GM21515 (cell line): ENCODE measurements around the gene SAPCD1.
"Not testable (repeated sequence)": the region's sequence is repeated elsewhere in the genome, so short reads cannot be mapped to it uniquely, and the experiment has no call there.

Source experiments
- ATAC-seq: cut with Tn5 transposase; IDR thresholded peaks from one replicate; pipeline ENCODE4 v1.9.1; 2021; ENCODE audit not compliant: unreplicated experiment

Gene SAPCD1

DNA sequence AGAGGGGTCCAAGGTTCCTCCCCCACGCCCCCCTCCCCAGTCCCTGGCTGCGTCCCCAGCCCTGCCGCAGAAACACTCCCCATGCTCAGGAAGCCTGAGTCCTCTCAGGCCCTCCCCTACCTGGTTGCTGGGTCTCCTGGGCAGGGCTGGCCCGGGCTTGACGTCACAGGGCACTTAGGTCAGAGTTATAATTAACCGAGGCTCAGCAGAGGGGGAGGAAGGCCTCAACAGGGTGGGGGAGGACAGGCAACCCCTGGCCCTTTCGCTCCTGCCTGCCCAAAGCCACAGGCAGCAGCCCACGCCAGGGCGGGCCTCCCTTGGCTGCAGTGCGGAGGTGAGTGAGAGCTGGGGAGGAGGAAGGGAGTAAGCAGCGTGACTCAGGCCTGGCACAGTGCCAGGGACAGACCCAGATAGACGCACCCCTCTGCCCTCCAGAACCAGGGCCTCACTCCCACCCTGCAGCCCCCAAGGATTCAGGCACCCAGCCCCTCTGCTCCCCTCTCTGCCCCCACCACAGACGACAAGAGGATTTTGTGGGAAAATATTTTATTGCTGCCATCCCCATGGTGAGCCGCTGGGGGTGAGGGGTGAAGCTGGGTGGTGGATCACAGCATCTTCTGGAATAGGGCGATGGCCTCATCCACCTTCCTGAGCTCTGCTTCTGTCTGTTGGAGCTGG is 14.7 kb downstream of the SAPCD1 start, which contains the start of gene VWA7:
Gene VWA7 (minus strand): TSS at position 340 of the 678 bp plus-strand sequence. CDS start 549 bp downstream, outside the sequence.
- ATAC-seq = no peak

DNA sequence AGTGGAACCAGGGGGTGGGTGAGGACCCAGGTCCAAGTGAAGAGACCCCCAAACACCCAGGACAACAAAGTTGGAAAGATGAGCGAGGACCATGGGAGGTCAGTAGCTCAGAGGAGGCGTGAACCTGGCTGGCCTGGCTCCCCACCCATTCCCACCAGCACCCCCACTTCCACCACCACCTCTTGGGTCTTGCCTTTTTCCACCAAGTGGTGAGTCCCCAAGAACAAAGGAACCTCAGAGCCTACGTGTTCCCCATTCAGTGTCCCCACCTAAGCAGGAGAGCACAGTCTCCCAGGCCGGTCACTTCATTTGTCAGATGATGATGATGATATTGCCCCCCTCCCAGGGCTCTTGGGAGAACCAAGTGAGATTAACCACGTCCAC is 15.2 kb downstream of the SAPCD1 start:
- ATAC-seq = no peak

DNA sequence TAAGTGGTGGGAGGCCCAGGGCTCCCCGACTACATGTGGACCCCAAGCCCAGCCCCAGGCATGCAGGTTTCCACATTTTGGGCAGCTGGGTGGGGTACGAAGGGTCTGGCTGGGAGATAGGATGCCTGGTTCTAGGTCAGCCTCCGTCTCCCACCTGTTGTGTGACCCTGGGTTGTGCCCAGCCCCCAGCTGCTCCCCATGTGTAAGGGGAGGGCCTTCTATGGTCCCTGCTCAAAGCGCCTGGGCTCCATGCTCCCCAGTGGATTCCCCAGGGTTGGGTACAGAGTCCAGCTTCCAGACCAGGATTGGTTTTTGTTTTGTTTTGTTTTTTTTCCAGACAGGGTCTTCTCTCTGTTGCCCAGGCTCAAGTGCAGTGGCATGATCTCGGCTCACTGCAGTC is 15.7 kb downstream of the SAPCD1 start:
- no peak for ATAC-seq

- ATAC-seq = no peak
Observed at GRCh38 chr6:31778999-31779885, 16.8 kb downstream of the SAPCD1 start.

DNA sequence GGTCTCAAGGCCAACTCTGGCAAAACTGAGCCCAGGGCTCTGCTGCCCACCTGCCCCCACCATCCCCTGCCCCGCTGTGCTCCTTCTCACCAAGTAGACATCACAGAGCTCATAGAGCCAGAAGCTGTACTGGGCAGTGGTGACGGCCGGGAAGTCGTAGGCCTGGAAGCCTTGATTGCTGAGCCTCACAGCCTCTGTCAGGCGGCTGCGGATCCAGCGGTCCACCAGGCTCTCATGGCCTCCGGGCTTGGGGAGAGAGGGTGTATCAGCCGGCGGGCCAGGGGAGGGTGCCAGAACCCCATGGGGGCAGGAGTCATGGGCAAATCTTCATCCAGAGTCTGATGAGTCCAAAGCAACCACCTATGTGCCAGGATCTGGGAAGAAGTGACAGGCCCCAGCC is 17.5 kb downstream of the SAPCD1 start:
- ATAC-seq = no peak

DNA sequence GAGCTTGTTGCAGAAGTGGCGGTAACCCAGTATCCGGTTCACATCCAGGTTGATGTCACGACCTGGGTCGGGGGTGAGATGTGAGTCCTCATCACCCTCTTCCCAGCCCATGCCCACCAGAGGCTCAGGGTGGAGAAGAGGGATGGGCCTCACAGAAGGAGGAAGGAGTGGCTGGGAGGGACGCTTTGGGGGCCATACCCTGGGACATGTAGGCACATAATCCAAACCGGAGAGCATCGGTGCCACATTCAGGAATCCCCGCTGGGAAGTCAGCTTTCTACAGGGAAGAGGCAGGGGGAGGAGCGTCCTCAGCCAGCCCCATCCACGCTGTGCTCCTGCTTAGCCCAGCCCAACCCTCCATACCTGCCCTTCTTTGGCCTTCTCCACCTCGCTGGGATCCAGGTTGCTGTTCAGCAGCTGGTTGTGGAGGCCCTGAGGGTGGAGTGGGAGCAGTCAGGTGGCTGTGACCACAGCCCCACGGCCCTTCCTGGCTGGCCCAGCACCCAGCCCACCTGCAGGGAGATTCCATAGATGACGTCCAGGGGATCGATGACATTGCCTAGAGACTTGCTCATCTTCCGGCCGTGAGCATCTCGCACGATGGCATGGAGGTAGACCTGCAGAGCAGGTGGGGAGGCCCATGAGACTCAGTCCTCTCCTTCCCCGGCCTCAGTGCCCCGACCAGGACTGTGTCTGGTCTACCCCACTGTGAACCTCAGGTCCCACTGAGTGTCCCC is 18.2 kb downstream of the SAPCD1 start:
- no peak for ATAC-seq

DNA sequence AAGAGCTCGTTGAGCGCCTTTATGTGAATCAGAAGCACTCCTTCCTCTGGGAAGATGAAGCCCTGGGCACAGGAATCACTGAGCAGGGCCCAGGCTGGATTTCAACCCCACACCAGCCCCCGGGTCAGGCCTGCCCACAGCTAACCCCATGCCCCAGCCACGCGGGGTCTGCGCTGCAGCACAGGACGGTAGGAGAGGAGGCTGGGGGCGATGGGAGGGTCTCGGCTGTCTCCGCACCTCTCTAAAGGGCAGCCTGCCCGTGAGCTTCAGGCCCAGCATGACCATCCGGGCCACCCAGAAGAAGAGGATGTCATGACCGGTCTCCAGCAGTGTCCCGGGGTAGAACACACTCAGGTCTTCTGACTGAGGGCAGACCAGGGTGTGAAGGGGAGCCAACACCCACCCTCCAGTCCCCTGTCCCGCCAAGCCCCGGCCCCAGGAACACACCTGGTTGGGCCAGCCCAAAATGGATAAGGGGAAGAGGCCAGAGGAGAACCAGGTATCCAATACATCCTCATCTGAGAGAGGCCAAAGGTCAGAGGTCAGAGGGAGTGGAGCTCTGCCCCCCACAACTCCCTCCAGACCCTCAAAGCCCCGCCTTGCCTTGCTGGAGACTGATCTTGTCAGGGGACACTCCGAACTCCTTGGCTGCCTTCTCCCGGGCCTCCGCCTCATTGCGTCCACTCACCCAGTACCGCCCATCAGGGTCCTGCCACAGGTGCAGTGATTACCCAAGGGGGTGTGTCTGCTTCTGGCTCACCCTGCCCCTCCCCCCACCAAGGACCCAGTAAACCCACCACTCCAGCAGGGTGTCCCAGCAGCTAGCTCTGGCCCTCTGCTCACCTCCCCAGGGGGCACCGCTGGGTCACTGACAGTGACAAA is 19.0 kb downstream of the SAPCD1 start:
- ATAC-seq = no peak

DNA sequence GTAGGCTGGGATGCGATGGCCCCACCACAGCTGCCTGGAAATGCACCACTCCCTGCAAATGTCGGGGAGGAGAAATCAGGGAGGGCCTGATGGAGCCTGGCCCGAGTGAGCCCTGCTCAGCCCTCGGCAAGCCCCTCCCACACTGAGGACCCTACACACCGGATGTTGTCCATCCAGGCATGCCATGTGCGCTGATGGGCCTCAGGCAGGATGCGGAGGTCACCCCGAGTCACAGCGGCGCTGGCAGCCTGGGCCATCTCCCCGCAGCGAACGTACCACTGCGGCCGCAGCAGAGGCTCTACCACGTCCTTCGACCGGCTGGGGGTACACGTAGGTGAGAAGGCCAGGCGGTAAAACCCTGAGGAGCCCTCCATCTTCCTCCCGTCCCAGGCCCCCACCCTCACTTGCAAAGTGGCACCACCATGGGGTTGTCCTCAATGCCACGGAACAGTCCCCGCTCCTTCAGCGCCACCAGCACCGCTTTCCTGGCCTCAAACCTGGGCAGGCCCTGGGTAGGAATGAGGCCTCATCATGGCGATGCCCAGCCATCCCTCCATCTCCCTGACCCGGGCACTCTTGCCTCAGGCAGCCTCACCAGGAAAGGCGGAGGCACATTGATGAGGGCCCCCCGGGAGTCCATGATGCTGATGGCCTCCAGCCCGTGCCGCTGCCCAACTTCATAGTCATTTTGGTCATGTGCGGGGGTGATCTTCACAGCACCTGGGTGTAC is 19.8 kb downstream of the SAPCD1 start:
- ATAC-seq = no peak

DNA sequence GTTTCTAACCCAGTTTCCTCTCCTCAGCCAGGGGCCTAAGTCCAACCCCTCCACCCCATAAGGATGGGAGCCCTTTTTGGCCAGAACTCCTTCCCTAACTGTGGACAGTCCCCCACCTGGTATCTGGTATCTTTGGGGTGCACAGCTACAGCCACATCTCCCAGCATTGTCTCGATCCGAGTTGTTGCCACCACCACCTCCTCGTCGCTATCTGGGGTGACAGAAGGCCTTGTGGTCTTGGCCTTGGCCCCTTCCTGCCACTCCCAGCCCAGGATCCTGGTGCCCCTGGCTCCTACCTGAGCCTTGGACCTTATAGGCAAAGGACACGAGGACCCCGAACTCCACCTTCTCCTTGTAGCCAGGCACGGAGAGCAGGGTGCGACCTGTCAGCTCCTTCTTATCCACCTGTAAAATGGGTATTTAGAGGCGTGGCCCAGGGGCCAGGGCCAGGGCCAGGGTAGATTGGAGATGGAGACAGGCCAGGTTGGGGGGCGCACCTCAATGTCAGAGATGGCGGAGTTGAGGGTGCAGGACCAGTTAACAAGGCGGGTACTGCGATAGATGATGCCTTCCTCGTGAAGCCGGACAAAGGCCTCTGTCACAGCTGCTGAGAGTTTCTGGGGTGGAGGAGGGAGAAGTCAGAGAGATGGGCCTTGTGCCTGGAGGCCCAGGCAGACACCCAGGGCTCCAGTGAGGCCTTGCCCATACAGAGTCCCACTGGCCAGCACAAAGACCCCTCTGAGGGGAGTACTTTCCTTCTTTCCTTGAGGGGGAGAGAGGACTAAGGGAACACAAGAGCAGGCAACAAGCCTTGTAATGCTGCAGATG is 21.9 kb downstream of the SAPCD1 start:
- no peak for ATAC-seq

DNA sequence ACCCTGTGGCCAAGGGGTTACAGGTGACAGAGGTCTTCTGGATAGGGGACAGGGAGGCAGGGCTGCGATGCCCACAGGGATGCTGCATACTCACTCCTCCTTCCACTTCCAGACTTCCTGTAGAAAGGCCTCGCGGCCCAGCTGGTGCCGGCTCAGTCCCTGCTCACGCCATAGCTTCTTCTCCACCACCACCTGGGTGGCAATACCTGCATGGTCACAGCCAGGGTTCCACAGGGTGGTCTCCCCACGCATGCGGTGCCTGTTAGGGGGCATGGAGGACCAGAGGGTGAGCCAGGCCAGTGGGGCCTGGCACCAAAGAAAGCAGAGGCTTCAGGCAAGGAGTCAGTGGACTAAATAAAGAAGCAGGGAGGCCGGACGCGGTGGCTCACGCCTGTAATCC is 23.0 kb downstream of the SAPCD1 start:
- no peak for ATAC-seq

DNA sequence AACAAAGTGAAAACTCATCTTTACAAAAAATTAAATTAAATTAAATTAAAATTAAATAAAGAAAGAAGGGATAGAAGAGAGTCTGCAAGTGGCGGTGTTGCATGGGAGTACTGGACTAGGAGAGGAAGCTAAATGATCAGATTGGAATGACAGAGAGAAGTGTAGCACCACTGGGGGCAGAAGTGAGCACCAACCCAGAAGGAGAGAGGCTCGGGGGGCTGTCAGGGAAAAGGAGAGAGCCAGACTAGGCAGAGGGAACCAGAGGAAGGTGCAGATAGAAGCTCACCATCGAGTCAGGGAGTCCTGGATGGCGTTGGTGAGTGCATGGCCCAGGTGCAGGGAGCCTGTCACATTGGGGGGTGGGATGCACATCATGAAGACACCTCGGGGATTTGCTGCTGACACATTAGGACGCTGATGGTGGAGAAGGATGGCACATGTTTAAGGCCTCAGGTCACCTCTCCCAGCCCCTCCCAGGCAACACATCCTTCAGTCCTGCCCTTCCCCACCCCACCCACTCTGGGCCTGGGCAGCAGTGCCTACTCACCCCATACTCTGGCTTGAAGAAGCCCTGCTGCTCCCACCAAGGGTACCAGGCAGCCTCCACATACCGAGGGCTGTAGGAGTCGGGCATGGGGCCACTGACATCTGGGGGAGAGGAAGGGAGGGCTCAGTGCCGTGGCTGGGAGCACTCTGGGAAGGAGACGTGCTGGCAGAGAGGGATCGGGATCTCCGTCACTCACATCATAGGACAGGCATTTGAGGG is 29.1 kb downstream of the SAPCD1 start:
- no peak for ATAC-seq

DNA sequence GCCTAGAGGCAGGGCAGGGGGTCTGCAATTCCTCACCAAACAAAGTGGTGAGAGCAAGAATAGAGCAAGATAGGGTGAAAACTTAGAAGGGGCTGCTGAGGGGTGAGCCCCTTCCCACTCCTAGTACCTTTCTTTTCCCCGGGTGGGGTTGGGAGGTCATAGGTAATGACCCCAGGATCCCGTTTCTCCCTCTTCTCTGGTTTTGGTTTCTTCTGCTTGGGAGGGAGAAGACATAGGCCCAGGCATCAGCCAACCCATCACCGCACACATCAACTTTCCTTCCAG is 29.6 kb downstream of the SAPCD1 start:
- no peak for ATAC-seq

- no peak for ATAC-seq
Observed at GRCh38 chr6:31792761-31793171, 30.3 kb downstream of the SAPCD1 start.

DNA sequence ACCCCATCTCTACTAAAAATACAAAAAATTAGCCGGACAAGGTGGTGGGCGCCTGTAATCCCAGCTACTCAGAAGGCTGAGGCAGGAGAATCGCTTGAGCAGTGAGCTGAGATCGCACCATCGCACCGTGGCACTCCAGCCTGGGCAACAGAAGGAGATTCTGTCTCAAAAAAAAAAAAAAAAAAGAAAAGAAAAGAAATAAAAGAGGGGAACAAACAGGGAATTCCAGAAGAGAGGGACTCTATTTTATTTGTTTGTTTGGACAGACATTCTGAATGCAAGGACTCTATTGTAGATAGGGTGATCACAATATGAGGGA is 31.4 kb downstream of the SAPCD1 start:
- ATAC-seq = not testable (repeated sequence)

DNA sequence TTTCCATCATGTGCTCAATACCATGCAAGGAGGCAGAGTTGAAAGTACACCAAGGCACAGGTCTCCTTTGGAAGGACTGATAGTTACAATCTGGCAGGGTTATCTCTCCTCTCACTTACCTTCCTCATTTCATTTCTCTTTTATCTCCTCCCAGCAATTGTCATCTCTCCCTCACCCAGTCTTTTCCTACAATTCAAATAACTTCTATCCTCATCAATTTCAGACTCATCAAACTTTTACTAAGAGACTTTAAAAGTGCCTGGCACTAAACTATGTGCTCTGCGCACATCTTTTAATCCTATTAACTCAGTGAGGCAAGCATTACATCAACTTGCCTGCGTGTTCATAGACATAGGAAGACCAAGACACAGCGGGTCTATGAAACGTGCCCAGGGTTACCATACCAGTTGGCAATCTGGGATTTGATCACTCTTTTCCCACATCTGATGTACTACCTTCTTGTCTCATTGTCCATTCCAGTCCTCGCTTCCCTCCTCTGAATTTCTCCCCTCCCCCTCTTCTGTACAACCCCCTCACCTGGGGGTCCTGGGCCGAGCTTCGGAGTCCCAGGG is 31.9 kb downstream of the SAPCD1 start:
- no peak for ATAC-seq

DNA sequence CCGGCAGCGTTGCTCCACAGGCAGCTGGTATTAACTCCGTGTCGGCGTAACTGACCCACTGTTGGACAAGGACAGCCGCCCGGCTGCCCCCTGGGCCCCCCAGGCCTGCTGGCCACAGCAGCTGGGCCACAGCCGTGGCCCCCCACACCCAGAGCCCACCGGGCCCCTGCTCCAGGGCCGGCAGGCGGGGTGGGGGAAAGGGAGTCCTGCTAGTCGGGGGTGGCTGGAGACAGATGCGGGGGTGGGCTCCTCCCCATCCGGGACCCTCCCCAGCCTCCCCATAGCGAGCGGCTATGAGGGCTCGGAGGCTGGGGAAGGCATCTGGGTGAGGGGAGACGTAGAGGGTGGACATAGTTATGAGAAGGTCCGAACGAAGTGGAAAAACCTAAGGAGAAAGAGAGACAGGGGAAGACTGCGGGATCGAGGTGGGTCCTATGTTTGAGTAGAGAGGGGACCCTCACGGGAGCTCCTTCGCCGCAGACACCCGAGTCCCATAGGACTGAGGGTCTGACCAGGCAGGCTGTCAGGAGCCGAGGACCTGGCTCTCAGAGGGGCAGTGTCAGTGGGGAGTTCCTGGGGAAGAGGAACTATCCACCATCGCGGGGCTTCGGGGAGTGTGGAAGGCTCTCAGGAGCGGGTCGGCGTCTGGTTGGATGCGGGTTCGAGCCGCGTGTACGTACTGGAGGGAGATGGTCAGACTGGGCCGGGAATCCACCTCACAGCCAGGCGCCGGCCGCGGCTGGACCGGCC is 32.6 kb downstream of the SAPCD1 start:
- peak; percentile 4 for ATAC-seq

DNA sequence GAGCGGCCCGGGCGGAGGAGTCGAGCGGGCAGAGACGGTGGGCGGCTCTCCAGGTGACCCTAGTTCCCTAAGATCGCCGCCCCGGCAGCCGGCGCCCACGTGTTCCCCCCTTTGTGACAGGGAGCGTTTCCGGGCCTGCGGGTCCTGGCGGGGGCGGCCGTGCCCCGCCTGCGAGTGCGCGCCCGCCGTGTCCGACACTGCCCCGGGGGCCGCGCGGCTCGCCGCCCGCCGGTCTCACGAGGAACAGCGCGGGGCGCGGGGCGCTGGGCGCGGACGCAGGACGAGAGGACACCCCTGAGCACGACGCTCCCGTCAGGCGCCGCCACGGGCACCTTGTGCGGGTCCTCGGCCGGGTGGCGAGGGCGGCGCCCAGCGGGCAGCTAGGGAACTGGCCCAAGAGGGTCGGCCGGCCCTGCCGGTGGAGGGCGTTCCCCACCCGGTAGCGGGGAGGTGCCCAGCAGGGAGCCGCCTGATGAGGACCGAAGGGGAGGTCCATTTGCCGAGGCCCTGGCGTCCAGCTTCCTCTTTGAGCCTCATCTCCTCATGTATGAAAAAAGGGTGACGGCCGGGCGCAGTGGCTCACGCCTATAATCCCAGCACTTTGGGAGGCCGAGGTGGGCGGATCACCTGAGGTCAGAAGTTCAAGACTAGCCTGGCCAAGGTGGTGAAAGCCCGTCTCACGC is 33.3 kb downstream of the SAPCD1 start, which contains the start of gene VARS1:
Gene VARS1 (minus strand): TSS at position 137 of the 683 bp plus-strand sequence. CDS start 535 bp downstream, outside the sequence.
- peak; percentile 64 for ATAC-seq
